ENCODE results near the gene AIG1.

The AIG1 gene

DNA sequence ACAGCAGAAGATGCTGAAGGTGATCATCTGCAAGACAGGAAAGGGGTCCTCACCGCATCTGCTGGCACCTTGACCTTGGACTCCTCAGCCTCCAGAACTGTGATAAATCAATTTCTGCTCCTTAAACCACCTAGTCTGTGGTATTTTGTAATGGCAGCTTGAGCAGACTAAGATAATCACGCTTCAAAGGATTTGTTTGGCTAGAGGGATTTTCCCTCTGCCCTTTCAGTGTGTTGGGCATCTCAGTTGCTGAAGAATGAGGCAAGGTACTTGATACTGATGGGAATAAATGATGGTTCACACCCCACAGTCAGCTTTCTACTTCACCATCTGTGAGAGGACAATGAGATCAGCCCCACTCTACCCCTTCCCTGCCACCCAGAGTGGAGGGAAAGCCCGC, 329.6 kb downstream of the AIG1 start:
- DNase-seq: no peak
